COLO668 (cell line): Measurements from ENCODE around the gene SCFD1.
"Not testable (repeated sequence)": the region's sequence is repeated elsewhere in the genome, so short reads cannot be mapped to it uniquely, and the experiment has no call there.

Experiments used
- DNase-seq: peaks from one replicate; lab custom pipeline; 2025; ENCODE audit not compliant: unreplicated experiment; lab: John Stamatoyannopoulos, UW

SCFD1 gene

DNA sequence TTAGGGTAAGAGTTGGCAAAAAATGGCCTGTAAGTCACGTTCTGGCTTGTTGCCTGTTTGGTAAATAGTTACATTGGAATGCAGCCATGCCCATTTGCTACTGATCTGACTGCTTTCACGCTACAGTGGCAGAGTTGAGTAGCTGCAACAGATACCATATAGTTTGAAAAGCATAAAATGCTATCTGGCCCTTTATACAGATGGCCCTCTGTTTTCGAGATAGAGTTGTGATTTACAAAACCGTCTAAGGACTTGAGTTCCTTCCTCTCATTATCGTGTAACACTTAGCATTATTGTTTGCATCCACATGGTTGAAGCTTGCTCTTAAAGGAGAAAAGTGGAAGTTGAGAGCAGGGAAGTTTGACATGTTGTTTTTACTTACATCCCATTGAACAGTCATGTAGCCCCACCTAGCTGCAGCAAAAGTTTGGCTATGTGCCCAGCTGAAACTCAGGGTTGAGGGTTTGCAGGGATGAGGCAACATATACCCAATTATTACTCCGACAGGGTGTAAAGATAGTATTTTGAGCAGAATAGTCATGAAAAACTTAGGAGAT, 11.3 kb upstream of the SCFD1 start:
- DNase-seq: peak; percentile 37

DNA sequence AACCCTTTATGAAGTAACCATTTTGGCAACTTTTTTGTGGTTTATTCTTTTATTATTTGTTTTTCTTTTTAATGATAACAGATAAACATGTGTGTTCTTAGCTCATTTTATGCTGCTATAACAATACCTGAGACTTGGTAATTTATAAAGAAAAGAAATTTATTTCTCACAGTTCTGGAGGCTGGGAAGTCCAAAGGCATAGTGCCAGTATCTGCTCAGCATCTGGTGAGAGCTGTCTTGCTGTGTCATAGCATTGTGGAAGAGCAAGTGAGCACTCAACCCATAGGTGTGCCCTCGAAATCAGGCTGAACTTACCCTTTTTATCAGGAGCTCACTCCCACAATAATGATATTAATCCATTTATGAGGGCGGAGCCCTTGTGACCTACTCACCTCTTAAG, 8.0 kb upstream of the SCFD1 start:
- DNase-seq: no peak

DNA sequence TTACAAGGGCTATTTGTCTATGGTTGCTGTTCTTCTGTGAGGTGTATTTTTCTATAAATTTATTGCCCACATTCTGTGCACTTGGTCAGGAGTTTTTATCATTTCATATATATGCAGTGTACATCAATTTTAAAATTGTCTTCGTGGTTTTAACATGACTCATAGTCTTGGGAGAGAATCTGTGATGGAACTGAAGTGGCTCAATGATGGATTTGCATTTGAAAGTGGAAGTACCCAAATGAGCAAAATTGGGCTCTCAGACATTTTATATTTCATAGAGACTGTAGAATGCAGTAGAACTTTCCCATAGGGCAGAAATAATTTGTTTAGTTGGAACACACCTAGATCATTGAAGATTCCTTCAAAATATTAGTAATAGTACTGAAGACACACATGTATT, 1.9 kb upstream of the SCFD1 start:
- DNase-seq: no peak

DNA sequence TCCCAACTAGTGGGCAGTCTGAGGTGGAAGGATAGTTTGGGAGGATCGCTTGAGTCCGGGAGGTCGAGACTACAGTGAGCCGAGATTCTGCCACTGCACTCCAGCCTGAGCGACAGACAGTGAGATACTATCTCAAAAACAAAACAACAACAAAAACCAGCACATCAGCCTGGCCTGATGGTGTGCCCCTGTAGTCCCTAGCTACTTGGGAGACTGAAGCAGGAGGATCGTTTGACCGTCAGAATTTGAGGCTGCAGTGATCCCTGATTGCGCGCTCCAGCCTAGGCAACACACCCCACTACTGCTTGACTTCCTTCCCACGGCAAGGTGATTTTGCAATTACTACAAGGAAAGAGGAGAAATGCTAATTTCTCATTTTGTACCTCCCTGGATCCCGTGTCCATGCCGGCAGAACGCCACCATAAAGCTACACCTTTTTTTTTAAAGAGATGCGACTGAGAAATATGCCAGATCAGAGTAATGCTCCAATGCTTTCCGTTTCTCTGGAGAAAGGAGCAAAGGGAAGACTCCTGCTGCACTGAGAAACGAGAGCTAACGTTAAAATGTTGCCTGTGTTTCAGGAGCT, 672 bp upstream of the SCFD1 start:
- no peak for DNase-seq

DNA sequence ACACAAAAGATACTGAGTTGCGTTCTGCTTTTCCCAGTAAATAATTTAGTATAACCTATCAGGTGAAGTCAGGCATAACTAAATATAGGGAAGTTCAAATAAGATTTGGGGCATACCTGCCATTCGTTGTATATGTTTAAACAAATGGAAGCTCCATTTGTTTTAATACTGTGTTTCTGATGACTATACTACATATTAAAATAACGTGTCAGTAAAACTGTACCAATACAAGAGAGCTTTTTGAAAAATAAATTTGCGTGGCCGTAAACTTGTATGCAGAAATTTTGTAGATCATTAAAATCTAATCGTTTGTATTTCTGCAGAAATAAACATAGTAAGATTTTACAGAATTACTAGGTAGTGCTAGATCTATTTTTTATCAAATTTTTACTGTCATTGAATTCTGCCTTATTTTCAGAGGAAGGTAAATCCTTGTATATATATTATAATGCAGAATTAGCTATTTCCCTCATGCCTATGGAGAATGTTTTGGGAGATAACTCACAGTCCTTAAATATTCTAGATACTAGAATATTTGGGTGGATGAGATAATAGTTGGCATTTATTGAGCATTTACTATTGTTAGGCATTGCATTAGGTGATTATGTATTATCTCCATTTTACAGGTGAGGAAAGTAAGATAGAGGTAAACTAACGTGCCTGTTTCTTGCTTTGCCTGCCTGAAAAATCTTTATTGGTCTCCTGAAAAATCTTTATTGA, 1.5 kb downstream of the SCFD1 start:
- no peak for DNase-seq

DNA sequence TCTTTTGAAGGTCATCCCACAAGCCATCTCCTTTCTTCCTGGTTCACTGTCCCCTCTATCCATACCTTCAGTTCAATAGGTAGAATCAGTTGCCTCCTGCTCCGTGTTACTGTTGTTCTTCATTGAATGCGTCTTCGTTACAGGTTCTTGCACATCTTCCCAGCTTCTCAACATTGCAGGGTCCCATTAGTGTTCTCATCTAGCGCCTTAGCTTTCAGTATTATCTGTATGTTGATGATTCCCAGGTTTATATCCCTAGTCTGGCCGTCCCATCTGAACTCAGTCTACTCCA, 2.0 kb downstream of the SCFD1 start:
- DNase-seq: no peak

DNA sequence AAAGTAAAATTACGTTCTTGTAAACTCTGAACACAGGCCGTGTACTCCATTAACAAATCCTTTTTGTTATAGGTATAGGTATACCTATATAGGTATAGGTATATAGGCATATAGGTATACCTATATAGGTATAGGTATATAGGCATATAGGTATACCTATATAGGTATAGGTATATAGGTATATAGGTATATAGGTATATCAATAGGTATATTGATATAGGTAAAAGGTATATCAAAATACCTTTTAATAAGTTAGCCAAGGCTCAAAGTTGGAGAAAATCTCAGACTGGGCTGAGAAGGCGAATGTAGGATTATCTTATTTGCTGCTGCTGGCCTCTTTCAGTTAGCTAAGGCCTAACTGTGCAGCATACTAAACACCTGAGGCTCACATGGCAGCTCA, 3.4 kb downstream of the SCFD1 start:
- DNase-seq: no peak

DNA sequence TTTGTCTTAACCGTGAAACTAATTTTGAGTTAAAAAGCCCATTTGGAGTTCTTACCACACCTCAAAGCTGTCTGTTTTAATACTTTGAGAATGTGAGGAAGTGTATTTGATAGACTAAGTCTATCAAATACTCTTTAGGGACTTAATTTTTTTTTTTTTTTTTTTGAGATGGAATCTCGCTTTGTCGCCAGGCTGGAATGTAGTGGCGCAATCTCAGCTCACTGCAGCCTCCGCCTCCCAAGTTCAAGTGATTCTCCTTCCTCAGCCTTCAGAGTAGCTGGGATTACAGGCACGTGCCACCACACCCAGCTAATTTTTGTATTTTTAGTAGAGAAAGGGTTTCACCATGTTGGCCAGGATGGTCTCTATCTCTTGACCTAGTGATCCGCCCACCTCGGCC, 7.3 kb downstream of the SCFD1 start:
- DNase-seq: not testable (repeated sequence)

DNA sequence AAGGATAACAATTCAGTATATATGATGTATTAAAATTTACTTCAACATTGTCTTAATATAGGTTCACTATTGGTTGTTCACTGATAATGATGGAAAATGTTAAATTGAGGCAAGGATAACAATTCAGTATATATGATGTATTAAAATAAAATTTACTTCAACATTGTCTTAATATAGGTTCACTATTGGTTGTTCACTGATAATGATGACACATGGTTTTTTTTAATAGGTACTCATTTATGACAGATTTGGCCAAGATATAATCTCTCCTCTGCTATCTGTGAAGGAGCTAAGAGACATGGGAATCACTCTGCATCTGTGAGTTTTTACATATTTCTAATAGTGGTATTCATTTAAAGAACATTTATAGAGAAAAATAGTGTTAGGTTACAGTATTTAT, 8.1 kb downstream of the SCFD1 start:
- no peak for DNase-seq

DNA sequence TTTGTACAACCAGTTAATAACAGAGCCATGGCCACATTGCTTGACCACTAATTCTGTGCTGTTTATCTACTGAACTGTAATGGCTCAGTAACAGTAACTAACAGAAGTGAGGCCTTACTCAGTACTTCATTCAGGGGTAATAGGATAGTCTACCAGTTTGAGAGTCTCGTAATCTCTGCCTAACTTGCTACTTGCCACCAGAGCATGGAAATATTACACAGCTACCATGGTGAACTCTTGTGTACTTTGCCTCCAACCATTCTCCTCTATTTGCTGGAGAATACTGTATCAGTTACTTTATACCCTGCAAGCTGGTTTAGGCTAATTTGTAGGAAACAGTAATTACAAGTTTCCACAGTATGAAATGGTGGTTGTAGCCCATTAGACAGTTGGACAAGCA, 10.6 kb downstream of the SCFD1 start:
- DNase-seq: no peak

DNA sequence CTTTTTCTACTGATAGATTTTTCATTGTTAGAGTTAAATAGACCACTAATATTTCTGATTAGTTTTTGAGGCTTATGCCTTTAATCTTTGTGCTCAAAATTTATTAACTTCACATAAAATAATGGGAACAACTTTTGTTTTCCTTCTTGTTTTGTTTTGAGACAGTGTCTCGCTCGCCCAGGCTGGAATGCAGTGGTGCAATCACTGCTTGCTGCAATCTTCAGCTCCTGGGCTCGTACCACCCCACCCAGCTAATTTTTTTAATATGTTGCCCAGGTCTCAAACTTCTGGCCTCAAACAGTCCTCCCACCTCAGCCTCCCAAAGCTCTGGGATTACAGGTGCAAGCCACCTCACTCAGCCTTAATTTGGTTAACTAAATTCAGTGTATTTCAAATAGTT, 16.8 kb downstream of the SCFD1 start:
- no peak for DNase-seq

DNA sequence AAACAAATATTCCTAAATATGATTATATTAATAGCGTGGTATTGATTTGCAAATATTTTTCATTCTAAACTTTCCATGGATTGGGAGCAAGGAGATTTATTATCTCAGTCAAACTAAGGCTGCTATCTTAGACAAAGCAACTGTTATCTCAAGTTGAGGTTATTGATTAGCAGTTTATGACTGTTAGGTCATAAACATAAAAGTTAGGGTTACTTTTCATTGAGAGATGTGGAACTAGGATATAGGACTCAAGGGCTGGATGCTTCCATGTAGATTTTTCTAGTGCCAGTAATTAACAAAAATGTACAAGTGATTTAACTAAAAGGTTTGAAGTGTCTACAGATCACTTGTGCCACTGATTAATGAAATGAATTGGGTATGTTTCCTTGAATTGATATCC, 19.1 kb downstream of the SCFD1 start:
- no peak for DNase-seq

DNA sequence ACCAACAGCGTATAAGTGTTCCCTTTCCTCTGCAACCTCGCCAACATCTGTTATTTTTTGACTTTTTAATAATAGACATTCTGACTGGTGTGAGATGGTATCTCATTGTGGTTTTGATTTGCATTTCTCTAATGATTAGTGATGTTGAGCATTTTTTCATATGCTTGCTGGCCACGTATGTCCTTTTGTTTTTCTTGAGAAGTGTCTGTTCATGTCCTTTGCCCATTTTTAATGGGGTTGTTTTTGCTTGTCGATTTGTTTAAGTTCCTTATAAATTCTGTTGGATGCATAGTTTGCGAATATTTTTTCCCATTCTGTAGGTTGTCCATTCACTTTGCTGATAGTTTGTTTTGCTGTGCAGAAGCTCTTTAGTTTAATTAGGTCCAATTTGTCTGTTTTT, 22.3 kb downstream of the SCFD1 start:
- DNase-seq: not testable (repeated sequence)

DNA sequence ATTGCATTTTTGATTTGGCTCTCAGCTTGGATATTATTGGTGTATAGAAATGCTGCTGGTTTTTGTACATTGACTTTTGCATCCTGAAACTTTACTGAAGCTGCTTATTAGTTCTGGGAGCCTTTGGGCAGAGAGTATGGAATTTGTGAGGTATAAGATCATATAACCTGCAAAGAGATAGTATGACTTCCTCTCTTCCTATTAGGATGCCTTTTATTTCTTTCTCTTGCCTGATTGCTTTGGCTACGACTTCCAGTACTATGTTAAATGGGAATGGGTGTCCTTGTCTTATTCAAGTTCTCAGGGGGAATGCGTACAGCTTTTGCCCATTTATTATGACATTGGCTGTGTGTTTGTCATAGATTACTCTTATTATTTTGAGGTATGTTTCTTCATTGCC, 23.5 kb downstream of the SCFD1 start:
- no peak for DNase-seq

DNA sequence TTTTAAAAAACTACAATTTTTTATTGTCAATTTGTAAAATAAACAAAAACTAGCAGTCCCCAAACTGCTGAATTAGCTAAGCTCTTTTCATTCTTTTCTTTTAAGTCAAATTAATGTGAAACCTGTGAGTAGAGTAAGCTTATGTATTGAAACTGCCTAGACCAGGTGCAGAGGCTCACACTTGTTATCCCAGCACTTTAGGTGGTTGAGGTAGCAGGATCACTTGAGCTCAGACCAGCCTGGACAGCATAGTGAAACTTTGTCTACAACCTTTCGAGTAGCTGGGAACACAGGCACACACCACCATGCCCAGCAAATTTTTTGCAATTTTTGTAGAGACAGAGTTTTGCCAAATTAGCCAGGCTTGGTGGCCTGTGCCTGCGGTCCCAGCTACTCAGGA, 26.4 kb downstream of the SCFD1 start:
- DNase-seq: no peak

DNA sequence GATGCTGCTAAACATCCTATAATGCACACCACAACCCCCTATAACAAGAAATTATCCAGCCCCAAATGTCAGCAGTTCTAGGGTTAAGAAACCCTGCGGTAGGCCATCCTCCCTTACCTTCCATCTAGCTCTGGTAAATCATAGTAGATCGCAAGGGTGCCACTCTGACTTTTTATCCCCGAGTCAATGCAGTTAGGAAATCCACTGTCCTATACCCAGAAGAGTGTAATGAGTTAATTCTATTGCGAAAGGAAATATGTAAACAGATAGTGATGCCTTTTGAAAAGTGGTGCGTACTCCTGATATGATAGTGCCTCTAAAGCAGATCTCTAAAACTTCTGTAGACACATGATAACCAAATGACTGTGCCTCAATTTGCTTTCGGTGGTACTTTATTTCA, 29.8 kb downstream of the SCFD1 start:
- DNase-seq: no peak

DNA sequence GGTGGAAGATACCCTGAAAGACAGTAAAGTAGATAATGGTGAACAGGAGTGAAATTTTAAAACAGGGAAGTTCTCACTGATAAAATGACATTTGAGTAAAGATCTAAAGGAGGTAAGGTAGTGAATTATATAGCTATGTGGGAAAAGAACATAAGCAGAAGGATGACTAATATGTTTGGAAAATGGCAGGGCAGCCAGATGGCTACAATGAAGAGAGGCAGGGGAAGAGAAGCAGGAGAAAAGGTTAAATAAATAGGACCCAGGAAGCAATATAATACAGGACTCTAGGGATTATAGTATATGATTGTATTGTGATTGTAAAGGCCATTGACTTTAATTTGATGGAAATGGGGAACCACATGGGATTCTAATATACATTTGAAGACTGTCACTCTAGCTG, 33.0 kb downstream of the SCFD1 start:
- DNase-seq: no peak

DNA sequence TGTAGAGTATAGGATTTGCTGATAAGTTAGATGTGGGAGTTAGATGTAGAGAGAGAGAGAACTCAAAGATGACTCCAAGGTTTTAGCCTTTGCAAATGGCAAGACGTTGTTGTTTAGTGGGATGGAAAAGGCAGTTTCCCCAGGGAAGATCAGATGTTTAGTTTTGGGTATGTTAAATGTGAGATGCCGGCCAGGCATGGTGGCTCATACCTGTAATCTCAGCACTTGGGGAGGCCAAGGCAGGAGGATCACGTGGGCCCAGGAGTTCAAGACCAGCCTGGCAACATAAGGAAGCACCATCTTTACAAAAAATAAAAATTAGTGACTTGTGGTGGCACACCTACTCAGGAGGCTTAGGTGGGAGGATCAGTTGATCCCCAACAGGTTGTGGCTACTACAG, 33.5 kb downstream of the SCFD1 start:
- no peak for DNase-seq

DNA sequence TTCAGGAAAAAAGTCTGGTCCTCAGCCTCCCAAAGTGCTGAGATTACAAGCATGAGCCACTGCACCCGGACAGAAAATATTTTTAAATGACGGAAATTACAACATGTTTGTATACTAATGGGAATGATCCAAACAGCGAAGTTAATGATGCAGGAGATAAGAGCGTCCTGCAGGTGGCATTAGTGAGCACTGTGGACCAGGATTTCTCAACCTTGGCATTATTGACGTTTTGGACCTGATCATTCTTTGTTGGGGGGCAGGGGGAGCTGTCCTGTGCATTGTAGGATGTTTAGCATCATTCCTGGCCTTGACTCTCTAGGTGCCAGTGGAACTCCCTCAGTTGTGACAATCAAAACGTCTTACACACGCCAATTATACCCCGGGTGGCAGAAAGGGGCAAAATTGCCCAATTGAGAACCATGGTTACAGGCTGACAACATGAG, 34.1 kb downstream of the SCFD1 start:
- peak; percentile 22 for DNase-seq

DNA sequence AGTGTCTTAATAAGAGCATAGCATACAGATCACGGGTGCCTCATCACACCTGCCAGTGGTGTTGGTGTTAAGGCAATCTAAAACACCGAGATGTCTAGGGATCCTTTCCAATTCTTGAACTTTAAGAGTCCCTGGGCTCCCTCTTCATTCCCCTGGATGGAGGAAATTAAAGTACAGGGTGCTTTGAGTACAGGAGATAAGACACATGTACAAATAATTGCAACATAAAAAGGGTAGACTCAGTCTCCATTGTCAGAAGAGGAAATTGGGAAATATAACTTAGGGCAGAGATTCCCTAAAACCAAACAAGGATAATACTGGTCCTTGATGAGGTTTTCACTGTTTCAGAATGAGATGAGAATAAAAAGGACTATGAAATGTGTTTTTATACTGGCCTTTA, 34.9 kb downstream of the SCFD1 start:
- DNase-seq: no peak

DNA sequence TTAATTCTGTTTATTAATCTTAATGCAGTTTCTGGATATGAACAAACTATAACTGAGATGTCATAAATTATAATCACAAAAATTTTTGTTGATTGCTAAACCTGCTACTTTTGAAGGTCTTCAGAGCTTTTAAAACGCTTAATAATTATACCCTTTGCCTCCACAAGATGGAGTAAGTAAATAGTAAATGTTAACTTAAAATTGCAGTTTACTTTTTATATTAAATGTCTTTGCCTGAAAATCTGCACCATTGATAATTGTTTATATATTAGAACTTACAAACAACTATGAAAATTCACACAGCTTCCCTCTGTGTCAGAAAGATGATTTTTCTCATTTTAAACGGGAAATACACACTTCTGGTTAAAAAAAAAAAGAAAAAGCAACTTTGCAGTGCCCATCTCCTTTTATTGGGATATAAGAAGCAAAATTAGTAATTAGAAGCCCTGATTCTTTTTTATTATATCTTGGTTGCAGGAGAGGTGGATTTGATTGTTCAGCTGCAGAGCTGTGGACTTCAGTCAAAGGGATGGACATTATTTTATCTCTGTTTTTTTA, 35.6 kb downstream of the SCFD1 start:
- no peak for DNase-seq

DNA sequence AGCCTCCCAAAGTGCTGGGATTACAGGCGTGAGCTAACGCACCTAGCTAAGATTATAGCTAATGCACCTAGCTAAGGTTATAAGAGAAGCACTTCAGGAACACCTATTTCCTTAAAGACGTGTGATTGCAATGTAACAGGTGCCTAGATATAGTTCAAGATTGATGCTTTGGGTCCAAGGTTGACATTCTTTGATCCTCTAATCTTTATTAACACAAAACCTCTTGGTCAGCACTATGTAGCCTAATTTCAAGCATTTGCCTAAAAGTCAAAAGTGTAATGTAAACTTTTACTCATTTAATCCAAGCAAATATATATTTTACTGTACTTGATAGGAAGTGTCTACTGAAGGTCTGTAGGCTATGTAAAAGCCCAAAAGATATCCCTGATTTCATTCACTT, 36.5 kb downstream of the SCFD1 start:
- DNase-seq: no peak

DNA sequence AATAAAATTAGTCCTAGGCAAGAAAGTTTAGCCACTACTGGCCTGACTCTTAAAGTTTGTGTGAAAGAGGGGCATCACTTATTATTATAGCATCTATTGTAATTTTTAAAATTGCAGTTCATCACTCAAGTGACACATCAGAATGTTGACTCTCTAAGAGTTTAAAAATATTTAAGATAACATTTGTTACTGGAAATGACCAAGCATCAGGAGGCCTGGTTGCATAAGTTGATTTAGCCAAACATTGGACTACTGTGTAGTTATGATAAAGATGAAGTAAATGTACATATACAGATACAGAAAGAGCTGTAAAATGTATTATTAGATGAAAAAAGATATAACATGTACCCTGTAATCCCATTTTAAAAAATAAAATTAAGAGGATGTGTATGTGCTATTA, 47.5 kb downstream of the SCFD1 start:
- DNase-seq: no peak
